Tibial nerve (tissue), 3 donors: ENCODE data around the gene FAM43A.

Experiments used
- CTCF ChIP-seq, 5 experiments: fragments of 200-600 bp in 3 of 5; fragments of 450-650 bp in 2 of 5; sonication (generic) in 3 of 5; IDR thresholded peaks; one replicate each; pipeline ENCODE4 v1.5.1; 2016 to 2019; ENCODE audit warnings: antibody characterized with exemption in 5 of 5, mild to moderate bottlenecking in 3 of 5, moderate library complexity in 2 of 5
- POLR2A ChIP-seq, 2 donors: fragments of 450-650 bp; IDR thresholded peaks; one replicate each; pipeline ENCODE4 v1.6.1; 2017; ENCODE audit warnings: antibody characterized with exemption in 2 of 2, mild to moderate bottlenecking in 2 of 2, moderate library complexity in 2 of 2

GRCh38 chr3:194640829-194641228 lies 44.9 kb upstream of the FAM43A start:
- TF ChIP-seq POLR2A (IDR thresholded peaks at IDR 0.05) (no peak), CTCF (IDR thresholded peaks at IDR 0.05) (peak in 1 of 5 experiments; percentile 4)
